ENCODE results near the gene SLC10A2. TPM values are rescaled to one million over a fixed set of nuclear protein-coding genes. Genes with fewer than 3 reads are reported as not detected.

SLC10A2 gene
- total RNA-seq, 3 donors from 2014 or later: 0.16 TPM; not detected in 2

- H3K4me1 ChIP-seq (ENCODE audit: low read depth): no peaks in the 10 kb centered on the region
- intact Hi-C loops (cut with DNase I, micrococcal nuclease): no loop called here
- no peak overlapping the region for H3K4me3 ChIP-seq
- no peaks in the 10 kb centered on the region for H3K9me3 ChIP-seq
- no peak for ATAC-seq
- TF ChIP-seq CTCF (IDR thresholded peaks at IDR 0.05): no peak
- no peak for DNase-seq
- H3K36me3 ChIP-seq (ENCODE audit: low read depth): no peaks in the 10 kb centered on the region
Observed at GRCh38 chr13:103009051-103009840, 57.0 kb downstream of the SLC10A2 start.

DNA sequence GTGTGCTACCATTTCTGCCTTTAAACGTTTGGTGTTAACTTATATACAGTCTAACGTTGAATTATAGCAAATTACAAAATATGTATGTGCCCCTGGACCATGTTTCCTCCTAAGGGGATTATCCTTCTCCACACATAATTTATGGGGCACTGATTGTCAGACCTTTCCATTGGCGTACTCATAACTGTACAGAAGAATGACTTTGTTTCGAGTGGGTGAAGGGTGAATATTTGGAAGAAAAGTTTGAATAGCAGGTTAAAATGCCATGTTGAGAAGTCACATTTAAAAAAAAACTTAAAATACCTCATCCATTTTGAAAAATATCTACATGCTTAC, 58.8 kb downstream of the SLC10A2 start:
- no peaks in the 10 kb centered on the region for H3K9me3 ChIP-seq
- no peak for DNase-seq
- no peak for ATAC-seq
- intact Hi-C loops (cut with DNase I, micrococcal nuclease): no loop called here
- no peak for TF ChIP-seq CTCF (IDR thresholded peaks at IDR 0.05)
- H3K4me3 ChIP-seq: no peak overlapping the region
- no peaks in the 10 kb centered on the region for H3K36me3 ChIP-seq (ENCODE audit: low read depth)
- H3K4me1 ChIP-seq (ENCODE audit: low read depth): no peaks in the 10 kb centered on the region

DNA sequence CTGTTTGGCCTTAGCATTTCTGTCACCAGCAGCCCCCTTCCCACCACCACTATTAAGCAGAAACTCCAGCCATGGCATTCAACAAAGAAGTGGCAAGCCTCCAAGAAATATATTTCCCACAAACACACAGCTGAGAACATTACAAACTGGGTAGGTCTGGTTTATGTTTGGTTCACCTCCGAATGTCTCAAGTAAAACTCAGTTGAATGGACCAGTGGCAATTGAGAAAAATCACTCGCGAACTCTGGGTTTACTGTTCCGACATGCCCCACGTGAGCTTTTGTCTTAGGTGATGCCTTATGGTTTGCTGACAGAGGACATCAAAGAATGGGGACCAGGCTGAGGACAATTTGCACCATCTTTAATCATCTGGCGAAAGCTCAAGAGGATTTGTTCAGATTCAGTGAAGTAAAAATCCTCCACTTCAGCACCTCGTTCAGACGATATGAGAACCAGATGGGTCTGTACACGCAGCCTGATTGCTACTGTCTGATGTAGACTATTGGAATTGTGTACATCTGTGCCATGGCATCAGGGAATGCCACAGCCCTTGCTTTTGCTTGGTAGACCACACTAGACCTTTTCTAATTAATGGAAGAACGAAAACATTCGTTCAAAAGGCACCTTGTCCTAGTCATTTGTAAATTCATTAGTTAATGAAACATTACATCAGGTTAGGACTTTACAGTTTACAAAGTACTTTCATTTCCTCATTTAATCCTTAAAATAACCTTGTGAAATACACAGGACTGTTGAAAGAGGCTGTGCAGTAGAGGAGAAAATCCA, 59.4 kb downstream of the SLC10A2 start:
- DNase-seq (no peak), ATAC-seq (no peak)
- no peak for TF ChIP-seq CTCF (IDR thresholded peaks at IDR 0.05)
- H3K4me1 ChIP-seq (ENCODE audit: low read depth): no peaks in the 10 kb centered on the region
- H3K4me3 ChIP-seq: no peak overlapping the region
- H3K9me3 ChIP-seq: no peaks in the 10 kb centered on the region
- no peaks in the 10 kb centered on the region for H3K36me3 ChIP-seq (ENCODE audit: low read depth)
- intact Hi-C loops (cut with DNase I, micrococcal nuclease): no loop called here

- Histone ChIP-seq H3K9me3 (no peaks in the 10 kb centered on the region), H3K36me3 (ENCODE audit: low read depth) (no peaks in the 10 kb centered on the region), H3K4me1 (ENCODE audit: low read depth) (no peaks in the 10 kb centered on the region), H3K4me3 (no peak overlapping the region)
- DNase-seq (no peak), ATAC-seq (no peak)
- intact Hi-C loops (cut with DNase I, micrococcal nuclease): no loop called here
- no peak for TF ChIP-seq CTCF (IDR thresholded peaks at IDR 0.05)
Observed at GRCh38 chr13:103004661-103005345, 61.4 kb downstream of the SLC10A2 start.

DNA sequence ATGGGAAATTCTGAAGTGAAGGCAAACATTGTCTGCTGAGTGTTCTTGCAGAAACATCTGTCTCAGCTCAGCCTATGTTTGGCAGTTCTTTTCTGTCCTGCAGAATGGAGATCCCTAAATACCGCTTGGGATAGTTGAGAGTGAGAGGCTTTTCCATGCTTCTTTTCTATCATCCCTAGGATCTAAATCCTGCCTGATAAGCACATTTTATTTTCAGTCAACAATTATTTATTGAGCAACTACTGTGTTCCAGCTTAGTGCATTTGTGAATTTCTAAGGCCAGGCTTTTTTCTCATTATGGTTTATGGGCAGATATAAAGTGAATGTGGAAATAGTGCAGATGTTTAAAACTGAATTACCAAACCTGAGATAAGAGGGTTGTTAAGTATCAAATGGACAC, 62.6 kb downstream of the SLC10A2 start:
- DNase-seq: no peak
- Histone ChIP-seq H3K36me3 (ENCODE audit: low read depth) (no peaks in the 10 kb centered on the region), H3K4me1 (ENCODE audit: low read depth) (no peaks in the 10 kb centered on the region), H3K9me3 (no peaks in the 10 kb centered on the region), H3K4me3 (no peak overlapping the region)
- TF ChIP-seq CTCF (IDR thresholded peaks at IDR 0.05): no peak
- intact Hi-C loops (cut with DNase I, micrococcal nuclease): no loop called here
- ATAC-seq: no peak
